BLaER1 treated with 17β-estradiol and CSF1 and Interleukin-3, amounts not matched to agents 10 nM and 100 nM (cell line): ENCODE measurements around the gene PASK.

ENCODE experiments used
- H3K27ac ChIP-seq, 11 experiments: shearing (Covaris generic); formaldehyde crosslinking; 2 replicates each; pipeline ENCODE4 v1.8.1; 2022
- H3K27me3 ChIP-seq, 11 experiments: shearing (Covaris generic); formaldehyde crosslinking; 2 replicates each; pipeline ENCODE4 v1.8.1; 2022
- H3K36me3 ChIP-seq, 11 experiments: shearing (Covaris generic); formaldehyde crosslinking; 2 replicates each; pipeline ENCODE4 v1.8.1; 2022
- H3K4me1 ChIP-seq, 10 experiments: shearing (Covaris generic); formaldehyde crosslinking; 2 replicates each; pipeline ENCODE4 v1.8.1; 2022
- H3K4me2 ChIP-seq, 11 experiments: shearing (Covaris generic); formaldehyde crosslinking; 2 replicates each; pipeline ENCODE4 v1.8.1; 2022
- H3K4me3 ChIP-seq, 10 experiments: shearing (Covaris generic); formaldehyde crosslinking; 2 replicates each; pipeline ENCODE4 v1.8.1; 2022
- H3K9ac ChIP-seq, 11 experiments: shearing (Covaris generic); formaldehyde crosslinking; 2 replicates each; pipeline ENCODE4 v1.8.1; 2022
- H3K9me3 ChIP-seq, 11 experiments: shearing (Covaris generic); formaldehyde crosslinking; replicated peaks in 1 of 11; 2 replicates each; pipeline ENCODE4 v1.8.1; 2022
- H4K20me1 ChIP-seq, 11 experiments: shearing (Covaris generic); formaldehyde crosslinking; 2 replicates each; pipeline ENCODE4 v1.8.1; 2022
- Cebpa-rat ChIP-seq, 11 experiments: shearing (Covaris generic); IDR thresholded peaks; 2 replicates each; pipeline ENCODE4 v1.8.1; 2022

PASK gene

GRCh38 chr2:241118737-241119505 is 30.4 kb downstream of the PASK start:
- H4K20me1 ChIP-seq: peaks cover 0 to 5% (median 0%) of the 10 kb centered on the region in 11 experiments; a peak in 3 of 22 replicates
- H3K27ac ChIP-seq: no peak overlapping the region
- no peak overlapping the region for H3K9ac ChIP-seq

GRCh38 chr2:241116606-241117560 is 32.4 kb downstream of the PASK start:
- peaks cover 0 to 11% (median 6%) of the 10 kb centered on the region in 11 experiments; a peak in 11 of 22 replicates for H3K9me3 ChIP-seq
- no peak for TF ChIP-seq Cebpa-rat (IDR thresholded peaks at IDR 0.05)
- peaks cover 0 to 9% (median 1%) of the 10 kb centered on the region in 10 experiments; a peak in 9 of 20 replicates for H3K4me1 ChIP-seq
- no peak overlapping the region for H3K27ac ChIP-seq
- H3K4me3 ChIP-seq: no peak overlapping the region
- peaks cover 0 to 5% (median 0%) of the 10 kb centered on the region in 11 experiments; a peak in 2 of 22 replicates for H4K20me1 ChIP-seq
- H3K36me3 ChIP-seq: peaks cover 16 to 80% (median 63%) of the 10 kb centered on the region in 11 experiments
- H3K27me3 ChIP-seq: no peaks in the 10 kb centered on the region
- 0 out of 22 replicates have a peak overlapping the region, but pooled peaks of 1 of the 11 experiments have one; percentile 19 for H3K9ac ChIP-seq
- H3K4me2 ChIP-seq: no peak overlapping the region

More at GRCh38 chr2:241118737-241119505, 30.4 kb downstream of the PASK start:
- H3K27me3 ChIP-seq: no peaks in the 10 kb centered on the region
- no peak overlapping the region for H3K4me3 ChIP-seq
- peaks cover 0 to 11% (median 6%) of the 10 kb centered on the region in 11 experiments; a peak in 11 of 22 replicates for H3K9me3 ChIP-seq
- peaks cover 23 to 77% (median 66%) of the 10 kb centered on the region in 11 experiments for H3K36me3 ChIP-seq
- H3K4me2 ChIP-seq: no peak overlapping the region
- H3K4me1 ChIP-seq: no peaks in the 10 kb centered on the region
- TF ChIP-seq Cebpa-rat (IDR thresholded peaks at IDR 0.05): no peak

GRCh38 chr2:241115361-241115760 is 33.9 kb downstream of the PASK start:
- Histone ChIP-seq H3K27ac (no peak overlapping the region), H3K4me3 (no peak overlapping the region), H3K36me3 (peaks cover 12 to 72% (median 55%) of the 10 kb centered on the region in 11 experiments; a peak in 21 of 22 replicates), H4K20me1 (peaks cover 0 to 12% (median 0%) of the 10 kb centered on the region in 11 experiments; a peak in 2 of 22 replicates), H3K4me2 (no peak overlapping the region), H3K27me3 (no peaks in the 10 kb centered on the region), H3K9me3 (peaks cover 0 to 3% (median 0%) of the 10 kb centered on the region in 11 experiments; a peak in 4 of 22 replicates), H3K9ac (no peak overlapping the region), H3K4me1 (peaks cover 9 to 24% (median 17%) of the 10 kb centered on the region in 10 experiments)
- no peak for TF ChIP-seq Cebpa-rat (IDR thresholded peaks at IDR 0.05)

GRCh38 chr2:241114836-241115235 is 34.4 kb downstream of the PASK start:
- H3K27ac ChIP-seq: no peak overlapping the region
- H3K9me3 ChIP-seq: no peaks in the 10 kb centered on the region
- no peak overlapping the region for H3K4me3 ChIP-seq
- TF ChIP-seq Cebpa-rat (IDR thresholded peaks at IDR 0.05): no peak
- H3K9ac ChIP-seq: no peak overlapping the region
- no peak overlapping the region for H3K4me2 ChIP-seq
- H3K36me3 ChIP-seq: peaks cover 11 to 70% (median 51%) of the 10 kb centered on the region in 11 experiments; a peak in 20 of 22 replicates
- peaks cover 11 to 30% (median 22%) of the 10 kb centered on the region in 10 experiments for H3K4me1 ChIP-seq
- peaks cover 0 to 12% (median 0%) of the 10 kb centered on the region in 11 experiments; a peak in 2 of 22 replicates for H4K20me1 ChIP-seq
- no peaks in the 10 kb centered on the region for H3K27me3 ChIP-seq

- no peaks in the 10 kb centered on the region for H3K27me3 ChIP-seq
- peaks cover 11 to 74% (median 52%) of the 10 kb centered on the region in 11 experiments; a peak in 20 of 22 replicates for H3K36me3 ChIP-seq
- H3K27ac ChIP-seq: no peak overlapping the region
- no peak overlapping the region; a peak in 1 of 22 replicates for H3K4me2 ChIP-seq
- no peak overlapping the region for H3K9ac ChIP-seq
- H3K4me3 ChIP-seq: no peak overlapping the region
- TF ChIP-seq Cebpa-rat (IDR thresholded peaks at IDR 0.05): no peak
- H3K4me1 ChIP-seq: peaks cover 25 to 49% (median 41%) of the 10 kb centered on the region in 10 experiments
- peaks cover 0 to 12% (median 0%) of the 10 kb centered on the region in 11 experiments; a peak in 2 of 22 replicates for H4K20me1 ChIP-seq
- H3K9me3 ChIP-seq: no peaks in the 10 kb centered on the region
Measured at GRCh38 chr2:241112592-241112991, 36.7 kb downstream of the PASK start.

GRCh38 chr2:241112046-241112445 is 37.2 kb downstream of the PASK start:
- Histone ChIP-seq H3K4me1 (peaks cover 25 to 53% (median 41%) of the 10 kb centered on the region in 10 experiments), H4K20me1 (peaks cover 0 to 10% (median 0%) of the 10 kb centered on the region in 11 experiments; a peak in 2 of 22 replicates), H3K27me3 (no peaks in the 10 kb centered on the region), H3K9me3 (no peaks in the 10 kb centered on the region), H3K27ac (no peak overlapping the region), H3K4me2 (peak overlapping the region in 4 of 11 experiments; percentile 56 to 66 (median 64); a peak in 3 of 22 replicates), H3K36me3 (peaks cover 11 to 75% (median 54%) of the 10 kb centered on the region in 11 experiments; a peak in 20 of 22 replicates), H3K4me3 (no peak overlapping the region), H3K9ac (no peak overlapping the region)
- no peak for TF ChIP-seq Cebpa-rat (IDR thresholded peaks at IDR 0.05)

GRCh38 chr2:241111440-241111805 is 37.8 kb downstream of the PASK start:
- Histone ChIP-seq H3K27me3 (no peaks in the 10 kb centered on the region), H3K4me3 (no peak overlapping the region), H3K9me3 (no peaks in the 10 kb centered on the region), H4K20me1 (peaks cover 0 to 7% (median 0%) of the 10 kb centered on the region in 11 experiments; a peak in 2 of 22 replicates), H3K27ac (peak overlapping the region in 1 of 11 experiments; percentile 36; a peak in 1 of 22 replicates), H3K36me3 (peaks cover 11 to 75% (median 54%) of the 10 kb centered on the region in 11 experiments; a peak in 20 of 22 replicates), H3K9ac (peak overlapping the region in 4 of 11 experiments; percentile 35 to 58 (median 38); a peak in 6 of 22 replicates), H3K4me1 (peaks cover 25 to 58% (median 41%) of the 10 kb centered on the region in 10 experiments), H3K4me2 (peak overlapping the region in 9 of 11 experiments; percentile 12 to 70 (median 63); a peak in 17 of 22 replicates)
- TF ChIP-seq Cebpa-rat (IDR thresholded peaks at IDR 0.05): no peak
